Activated CD4-positive, alpha-beta T cell treated with anti-CD3 and anti-CD28 coated beads for 36 hours (primary cell): ENCODE measurements around the gene KCNMA1. TPM values are rescaled to one million over a fixed set of nuclear protein-coding genes. Genes with fewer than 3 reads are reported as not detected.
"Not testable (repeated sequence)": the region's sequence is repeated elsewhere in the genome, so short reads cannot be mapped to it uniquely, and the experiment has no call there.

Experiments
- ATAC-seq: fragments of 200-7000 bp; cut with Tn5 transposase; one replicate; pipeline ENCODE4 v1.10.0; 2021; ENCODE audit warnings: mild to moderate bottlenecking, moderate library complexity
- CTCF ChIA-PET: fragments of 350-600 bp; sonication (Branson Sonifier 250); formaldehyde crosslinking; loops from one replicate; lab custom pipeline; 2021; ENCODE audit warnings: antibody characterized with exemption; lab: Charles Lee
- POLR2A ChIA-PET: fragments of 350-600 bp; sonication (Branson Sonifier 250); formaldehyde crosslinking; loops from one replicate; lab custom pipeline; 2021; ENCODE audit warnings: antibody characterized with exemption, inconsistent platforms; lab: Charles Lee
- DNase-seq: peaks from one replicate; pipeline ENCODE4 v3.0.0-alpha.2; 2020
- H3K27ac Mint-ChIP-seq: one replicate; pipeline ENCODE4 v1.8.0; 2021; ENCODE audit warnings: mixed read lengths
- H3K27me3 Mint-ChIP-seq: one replicate; pipeline ENCODE4 v1.8.0; 2021; ENCODE audit warnings: mixed read lengths
- H3K36me3 Mint-ChIP-seq: one replicate; pipeline ENCODE4 v1.8.0; 2021; ENCODE audit warnings: low read depth, mixed read lengths
- H3K4me1 Mint-ChIP-seq: one replicate; pipeline ENCODE4 v1.8.0; 2021; ENCODE audit warnings: mixed read lengths
- H3K4me3 Mint-ChIP-seq: one replicate; pipeline ENCODE4 v1.8.0; 2021; ENCODE audit warnings: mild to moderate bottlenecking, moderate library complexity, mixed read lengths
- H3K9me3 Mint-ChIP-seq: one replicate; pipeline ENCODE4 v1.8.0; 2021; ENCODE audit warnings: low read depth, mixed read lengths
- intact Hi-C, 2 experiments: fragments of 100-400 bp; cut with DNase I in 1 of 2; cut with micrococcal nuclease in 1 of 2; formaldehyde crosslinking; loops; one replicate each; pipeline versions ENCODE4 v1.14.2 to v1.15.1; 2022 to 2024; cut with DNase I, micrococcal nuclease
- total RNA-seq, 2 experiments: library from RNA; stranded (reverse); gene quantifications; one replicate each; pipeline ENCODE4 v1.2.3, GENCODE V29; 2021

Gene KCNMA1
- total RNA-seq, 2 experiments from 2014 or later: 0.18 TPM; not detected in 1

DNA sequence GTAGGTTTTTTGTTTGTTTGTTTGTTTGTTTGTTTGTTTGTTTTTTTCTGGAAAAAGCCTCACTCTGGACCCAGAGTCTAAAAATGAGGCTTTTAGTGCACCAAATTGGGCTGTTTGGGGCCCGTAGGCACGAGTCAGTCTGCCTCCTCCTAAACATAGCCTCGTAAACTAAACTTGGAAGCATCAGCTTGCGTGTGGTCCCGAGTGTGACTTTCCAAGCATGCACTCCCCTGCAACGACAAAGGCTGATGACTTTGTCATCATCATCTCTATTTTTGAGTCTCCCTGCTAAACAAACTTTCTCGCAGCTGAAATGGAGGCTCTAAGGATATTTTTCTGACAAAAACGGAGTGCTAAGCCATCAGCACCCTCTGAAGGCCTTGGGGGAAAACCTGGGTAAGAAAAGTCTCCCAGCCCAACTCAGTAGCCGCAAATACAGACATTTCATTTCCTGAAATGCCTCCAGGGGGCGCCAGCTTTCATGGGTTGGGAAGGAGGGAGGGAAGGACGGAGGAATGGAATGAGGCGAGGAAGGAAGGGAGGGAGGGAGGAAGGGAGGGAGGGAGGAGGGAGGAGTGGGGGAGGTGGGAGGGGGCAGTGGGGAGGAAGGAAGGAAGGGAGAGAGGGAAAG is 245.9 kb downstream of the KCNMA1 start:
- ChIA-PET POLR2A (no interaction called here), CTCF (interaction anchor here (0.7 kb wide), 1 partner anchor 255 kb away, joined by 3 read pairs; no protein-coding TSS in a partner anchor)

DNA sequence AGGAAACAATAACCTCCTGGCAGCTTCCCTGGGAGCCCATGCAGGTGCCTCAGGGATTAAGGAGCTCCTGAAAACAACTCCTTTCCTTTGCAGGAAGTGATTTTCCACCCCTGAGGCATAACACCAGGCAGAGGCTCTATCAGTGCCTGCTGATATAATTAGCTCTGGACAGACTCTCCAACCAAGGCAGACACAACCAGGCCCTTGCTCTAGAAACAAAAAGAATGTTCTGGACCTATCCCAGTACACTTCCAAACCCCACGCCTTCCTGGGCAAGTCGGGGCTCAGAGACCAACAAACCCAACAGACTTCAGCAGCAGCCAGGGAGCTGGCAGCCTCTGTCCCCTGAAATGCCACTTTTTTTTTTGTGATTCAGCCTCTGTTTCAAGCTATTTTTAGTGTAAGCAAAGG is 247.1 kb downstream of the KCNMA1 start:
- no peak for ATAC-seq
- POLR2A ChIA-PET: no interaction called here
- CTCF ChIA-PET: no interaction called here
- H3K27ac Mint-ChIP-seq: no peak overlapping the region
- peaks cover 8% of the 10 kb centered on the region for H3K27me3 Mint-ChIP-seq
- H3K4me1 Mint-ChIP-seq: peaks cover 5% of the 10 kb centered on the region
- intact Hi-C loops: loop anchor here in 1 of 2 experiments (10.0 kb wide), 1 partner anchor 216 kb away; no protein-coding TSS in a partner anchor
- no peak for DNase-seq
- no peaks in the 10 kb centered on the region for H3K9me3 Mint-ChIP-seq
- H3K36me3 Mint-ChIP-seq: no peaks in the 10 kb centered on the region
- H3K4me3 Mint-ChIP-seq: no peak overlapping the region

More for the DNA sequence above, 245.9 kb downstream of the KCNMA1 start:
- DNase-seq (peak; percentile 60), ATAC-seq (no peak)
- no peaks in the 10 kb centered on the region for H3K36me3 Mint-ChIP-seq
- H3K9me3 Mint-ChIP-seq: no peaks in the 10 kb centered on the region
- peaks cover 3% of the 10 kb centered on the region for H3K4me1 Mint-ChIP-seq
- no peak overlapping the region for H3K4me3 Mint-ChIP-seq
- H3K27ac Mint-ChIP-seq: no peak overlapping the region
- intact Hi-C loops: loop anchor here (1.0 to 10.0 kb wide), 3 partner anchors 217 to 251 kb away; no protein-coding TSS in a partner anchor
- H3K27me3 Mint-ChIP-seq: peaks cover 3% of the 10 kb centered on the region

DNA sequence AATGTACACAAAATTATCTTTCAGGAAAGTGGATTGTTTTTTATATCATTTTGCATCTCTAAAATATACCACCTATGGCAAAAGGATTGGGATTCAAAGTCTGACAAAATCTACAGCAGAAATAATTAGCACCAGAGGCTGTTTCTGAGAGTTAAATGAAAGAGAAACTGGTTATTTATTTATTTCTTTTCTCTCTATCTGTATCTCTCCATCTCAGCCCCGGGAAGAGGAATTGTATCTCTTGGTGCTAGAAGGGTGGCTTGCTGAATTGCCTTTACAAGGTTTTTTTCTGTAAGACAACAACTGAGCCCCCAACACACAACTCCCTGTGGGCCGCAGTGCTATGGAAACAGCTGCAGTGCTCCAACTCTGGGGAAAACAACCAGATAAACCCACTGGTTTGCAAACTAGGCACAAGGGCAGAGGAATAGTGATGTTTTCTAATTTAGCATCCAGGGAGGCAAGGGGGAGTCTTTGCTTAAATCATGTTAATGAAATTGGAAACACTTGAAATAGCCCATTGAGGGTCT is 249.0 kb downstream of the KCNMA1 start:
- DNase-seq: no peak
- Mint-ChIP-seq H3K9me3 (no peaks in the 10 kb centered on the region), H3K36me3 (no peaks in the 10 kb centered on the region), H3K4me3 (no peak overlapping the region), H3K27ac (no peak overlapping the region), H3K27me3 (peaks cover 10% of the 10 kb centered on the region), H3K4me1 (peaks cover 5% of the 10 kb centered on the region)
- CTCF ChIA-PET: interaction anchor here (0.6 kb wide), 1 partner anchor 1038 kb away, joined by 3 read pairs; no protein-coding TSS in a partner anchor
- POLR2A ChIA-PET: no interaction called here
- no peak for ATAC-seq
- intact Hi-C loops: no loop called here

DNA sequence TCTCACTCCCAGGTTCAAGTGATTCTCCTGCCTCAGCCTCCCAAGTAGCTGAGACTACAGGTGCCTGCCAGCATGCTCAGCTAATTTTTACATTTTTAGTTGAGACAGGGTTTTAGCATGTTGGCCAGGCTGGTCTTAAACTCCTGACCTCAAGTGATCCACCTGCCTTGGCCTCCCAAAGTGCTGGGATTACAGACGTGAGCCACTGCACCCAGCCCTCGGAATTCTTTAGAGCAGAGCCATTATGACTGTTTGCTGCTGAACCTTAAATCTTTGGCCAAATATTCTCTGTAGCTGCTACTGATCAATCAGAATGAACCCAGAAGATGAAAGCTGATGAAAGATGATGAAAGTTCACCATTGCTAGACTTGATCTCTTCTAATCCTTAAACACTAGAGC is 249.9 kb downstream of the KCNMA1 start:
- DNase-seq, POLR2A ChIA-PET, H3K36me3 Mint-ChIP-seq, H3K27me3 Mint-ChIP-seq, H3K27ac Mint-ChIP-seq, ATAC-seq, CTCF ChIA-PET, H3K9me3 Mint-ChIP-seq, intact Hi-C loops, H3K4me1 Mint-ChIP-seq, H3K4me3 Mint-ChIP-seq: not testable (repeated sequence)

DNA sequence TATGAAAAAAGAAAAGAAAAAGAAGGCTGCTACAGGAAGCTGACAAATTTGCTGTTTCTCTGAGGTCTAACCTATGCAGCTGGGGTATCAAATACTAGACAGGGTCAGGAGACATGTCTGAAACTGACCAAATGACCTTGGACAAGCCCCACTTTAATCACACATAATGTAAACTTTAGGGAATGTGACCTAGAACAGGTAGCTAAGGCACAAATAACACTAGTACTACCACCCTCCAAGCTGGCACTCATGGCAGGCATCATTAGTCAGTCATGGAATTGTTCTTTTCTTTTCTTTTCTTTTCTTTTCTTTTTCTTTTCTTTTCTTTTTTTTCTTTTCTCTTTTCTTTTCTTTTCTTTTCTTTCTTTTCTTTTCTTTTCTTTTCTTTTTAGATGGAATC is 250.4 kb downstream of the KCNMA1 start:
- no peak overlapping the region for H3K27ac Mint-ChIP-seq
- ATAC-seq: no peak
- no peak overlapping the region for H3K4me3 Mint-ChIP-seq
- H3K27me3 Mint-ChIP-seq: peaks cover 10% of the 10 kb centered on the region
- no peak for DNase-seq
- no peaks in the 10 kb centered on the region for H3K9me3 Mint-ChIP-seq
- ChIA-PET CTCF (no interaction called here), POLR2A (no interaction called here)
- H3K36me3 Mint-ChIP-seq: no peaks in the 10 kb centered on the region
- peaks cover 5% of the 10 kb centered on the region for H3K4me1 Mint-ChIP-seq
- intact Hi-C loops: no loop called here

DNA sequence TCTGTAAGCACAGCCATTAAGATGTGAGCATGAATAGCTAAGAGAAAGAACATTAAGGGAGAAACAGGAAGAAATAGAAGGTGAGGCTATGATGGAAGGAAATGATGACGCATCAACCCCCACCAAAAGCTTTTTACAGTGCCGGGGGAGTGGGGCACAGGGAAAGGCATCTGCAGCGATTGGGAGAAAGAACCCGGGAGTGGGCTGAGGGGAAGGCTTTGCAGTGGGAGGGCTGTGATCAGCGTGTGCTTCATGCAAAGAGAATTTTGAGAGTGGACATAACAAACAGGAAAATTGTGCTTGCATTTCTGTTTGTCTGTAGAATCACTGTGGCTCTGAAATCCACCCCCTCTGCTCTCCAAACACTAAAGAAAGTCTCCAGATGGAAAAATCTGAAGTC is 250.8 kb downstream of the KCNMA1 start:
- Mint-ChIP-seq H3K27ac (no peak overlapping the region), H3K9me3 (no peaks in the 10 kb centered on the region), H3K4me3 (no peak overlapping the region), H3K27me3 (peaks cover 10% of the 10 kb centered on the region), H3K4me1 (peaks cover 5% of the 10 kb centered on the region), H3K36me3 (no peaks in the 10 kb centered on the region)
- ChIA-PET CTCF (no interaction called here), POLR2A (no interaction called here)
- ATAC-seq (no peak), DNase-seq (no peak)
- intact Hi-C loops: no loop called here

DNA sequence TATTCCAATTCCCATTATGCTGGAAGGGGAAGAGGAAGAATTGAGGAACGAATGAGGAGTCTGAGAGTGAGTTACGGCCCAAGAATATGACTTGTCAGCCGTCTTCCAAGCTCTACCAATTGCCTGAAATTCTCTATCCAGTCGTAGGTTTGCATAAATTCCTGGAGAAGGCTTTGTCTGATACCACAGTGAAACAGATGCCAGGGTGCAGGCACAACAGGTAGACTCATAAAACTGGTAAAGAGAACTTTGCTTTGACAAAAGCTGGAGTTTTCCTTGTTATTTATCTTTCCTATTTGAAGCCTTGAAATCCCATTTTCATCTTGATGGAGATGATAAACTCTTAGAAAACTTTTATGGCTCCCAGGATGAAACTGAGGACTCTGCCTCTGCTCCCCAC is 251.2 kb downstream of the KCNMA1 start:
- no peak overlapping the region for H3K27ac Mint-ChIP-seq
- H3K36me3 Mint-ChIP-seq: no peaks in the 10 kb centered on the region
- peaks cover 10% of the 10 kb centered on the region for H3K27me3 Mint-ChIP-seq
- DNase-seq (no peak), ATAC-seq (no peak)
- intact Hi-C loops: no loop called here
- CTCF ChIA-PET: no interaction called here
- no peaks in the 10 kb centered on the region for H3K9me3 Mint-ChIP-seq
- peaks cover 5% of the 10 kb centered on the region for H3K4me1 Mint-ChIP-seq
- POLR2A ChIA-PET: no interaction called here
- no peak overlapping the region for H3K4me3 Mint-ChIP-seq

DNA sequence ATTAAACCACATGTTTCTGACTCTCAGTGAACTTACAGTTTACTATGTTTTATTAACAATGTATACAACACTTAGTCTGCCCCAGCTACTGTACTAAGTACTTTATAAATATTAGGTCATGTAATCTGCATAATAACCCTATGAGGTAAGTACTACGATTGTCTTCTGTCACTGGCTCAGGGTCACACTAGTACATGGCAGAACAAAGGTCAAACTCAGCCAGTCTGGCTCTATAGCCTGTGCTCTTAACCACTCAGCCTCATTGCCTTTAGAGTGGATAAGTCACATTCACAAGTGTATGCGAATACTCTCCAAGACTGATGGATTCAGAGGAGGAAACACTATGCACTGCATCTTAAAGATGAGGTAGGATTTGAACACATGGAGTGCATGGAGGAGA is 252.3 kb downstream of the KCNMA1 start:
- peaks cover 12% of the 10 kb centered on the region for H3K27me3 Mint-ChIP-seq
- POLR2A ChIA-PET: no interaction called here

DNA sequence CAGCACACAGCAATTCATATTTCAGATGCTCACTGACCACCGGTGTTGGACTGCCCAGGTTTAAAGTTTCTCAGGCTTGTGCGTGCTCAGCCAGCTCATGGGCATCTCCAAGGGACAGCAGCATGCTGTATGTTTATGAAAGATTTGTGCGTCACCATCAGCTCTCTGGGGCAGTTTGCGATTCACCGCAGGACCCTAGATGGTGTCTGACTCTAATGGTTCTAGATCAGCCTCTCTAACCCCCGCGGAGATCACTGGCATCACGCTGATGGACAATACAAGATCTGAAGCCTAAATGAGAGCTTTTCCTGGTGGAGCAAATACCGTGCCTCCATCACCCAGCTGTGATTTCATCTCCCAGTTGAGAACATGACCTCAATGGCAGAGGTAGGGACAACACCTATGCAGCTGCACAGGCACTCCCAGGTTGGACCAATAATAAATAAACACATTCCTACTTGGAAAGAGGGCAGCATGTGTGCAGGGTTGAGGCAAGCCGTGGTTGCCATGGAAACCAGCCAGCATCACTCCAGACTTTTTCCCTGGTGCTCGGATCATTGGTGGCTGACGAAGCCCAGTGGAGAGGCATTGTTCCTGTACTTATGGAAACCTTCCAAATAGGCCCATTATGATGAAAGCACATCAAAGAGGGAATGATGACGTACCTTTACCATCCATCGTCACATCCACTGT is 253.6 kb downstream of the KCNMA1 start:
- Mint-ChIP-seq H3K36me3 (no peaks in the 10 kb centered on the region), H3K9me3 (no peaks in the 10 kb centered on the region), H3K4me3 (no peak overlapping the region), H3K27ac (no peak overlapping the region), H3K27me3 (peaks cover 15% of the 10 kb centered on the region), H3K4me1 (peaks cover 5% of the 10 kb centered on the region)
- DNase-seq (no peak), ATAC-seq (no peak)
- POLR2A ChIA-PET: no interaction called here
- intact Hi-C loops: no loop called here
- CTCF ChIA-PET: interaction anchor here (0.7 kb wide), 1 partner anchor 378 kb away, joined by 3 read pairs; no protein-coding TSS in a partner anchor

More for the DNA sequence above, 252.3 kb downstream of the KCNMA1 start:
- ATAC-seq (no peak), DNase-seq (no peak)
- H3K4me1 Mint-ChIP-seq: peaks cover 5% of the 10 kb centered on the region
- intact Hi-C loops: no loop called here
- H3K36me3 Mint-ChIP-seq: no peaks in the 10 kb centered on the region
- CTCF ChIA-PET: no interaction called here
- no peak overlapping the region for H3K4me3 Mint-ChIP-seq
- no peak overlapping the region for H3K27ac Mint-ChIP-seq
- no peaks in the 10 kb centered on the region for H3K9me3 Mint-ChIP-seq

DNA sequence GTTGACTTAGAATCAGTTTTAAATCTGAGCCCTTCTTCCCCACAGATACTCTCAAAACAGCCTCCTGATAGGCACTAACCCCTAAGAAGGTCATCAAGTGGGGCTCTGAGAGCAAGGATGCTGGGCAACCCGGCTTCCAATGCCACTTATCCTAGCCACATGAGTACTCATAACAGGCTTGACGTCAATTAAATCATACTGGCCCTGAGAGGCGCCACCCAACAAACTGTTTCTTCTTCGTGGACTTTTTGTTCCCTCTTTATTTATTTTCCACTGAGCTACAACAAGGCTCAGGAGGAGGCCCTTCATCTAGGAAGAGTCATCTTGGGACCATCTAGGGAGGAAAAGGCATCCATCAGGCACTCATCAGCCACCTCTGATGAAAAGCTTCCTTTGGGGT is 255.9 kb downstream of the KCNMA1 start:
- CTCF ChIA-PET: interaction anchor here (0.6 kb wide), 1 partner anchor 173 kb away, joined by 3 read pairs; no protein-coding TSS in a partner anchor
- no peak for ATAC-seq

DNA sequence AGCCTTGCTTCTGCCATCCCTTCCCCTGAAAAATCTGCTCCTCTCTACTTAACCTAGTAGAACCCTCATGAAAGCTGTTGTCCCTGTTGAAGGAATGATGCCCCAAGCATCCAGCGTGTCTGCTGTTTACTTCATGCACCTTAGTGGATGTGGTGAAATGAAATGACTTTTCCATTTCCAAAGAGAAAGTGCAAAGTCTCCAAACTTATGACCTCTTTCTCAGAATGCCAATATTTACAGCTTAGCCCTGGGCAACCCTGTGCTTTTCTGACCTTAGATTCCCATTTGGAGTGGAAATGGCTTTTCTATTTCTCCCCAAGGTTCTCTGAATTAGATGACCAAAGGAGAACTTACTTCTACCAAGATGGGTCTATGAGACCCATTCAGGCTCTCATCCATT is 256.9 kb downstream of the KCNMA1 start:
- intact Hi-C loops: no loop called here
- H3K4me3 Mint-ChIP-seq: no peak overlapping the region
- CTCF ChIA-PET: no interaction called here
- no peaks in the 10 kb centered on the region for H3K36me3 Mint-ChIP-seq
- H3K27me3 Mint-ChIP-seq: peaks cover 11% of the 10 kb centered on the region
- ATAC-seq: no peak
- POLR2A ChIA-PET: no interaction called here
- H3K9me3 Mint-ChIP-seq: no peaks in the 10 kb centered on the region
- no peak for DNase-seq
- H3K27ac Mint-ChIP-seq: no peak overlapping the region
- H3K4me1 Mint-ChIP-seq: no peaks in the 10 kb centered on the region

More for the DNA sequence above, 255.9 kb downstream of the KCNMA1 start:
- POLR2A ChIA-PET: no interaction called here
- H3K4me3 Mint-ChIP-seq: no peak overlapping the region
- DNase-seq: no peak
- no peaks in the 10 kb centered on the region for H3K36me3 Mint-ChIP-seq
- peaks cover 2% of the 10 kb centered on the region for H3K4me1 Mint-ChIP-seq
- peaks cover 13% of the 10 kb centered on the region for H3K27me3 Mint-ChIP-seq
- no peak overlapping the region for H3K27ac Mint-ChIP-seq
- intact Hi-C loops: no loop called here
- H3K9me3 Mint-ChIP-seq: no peaks in the 10 kb centered on the region

DNA sequence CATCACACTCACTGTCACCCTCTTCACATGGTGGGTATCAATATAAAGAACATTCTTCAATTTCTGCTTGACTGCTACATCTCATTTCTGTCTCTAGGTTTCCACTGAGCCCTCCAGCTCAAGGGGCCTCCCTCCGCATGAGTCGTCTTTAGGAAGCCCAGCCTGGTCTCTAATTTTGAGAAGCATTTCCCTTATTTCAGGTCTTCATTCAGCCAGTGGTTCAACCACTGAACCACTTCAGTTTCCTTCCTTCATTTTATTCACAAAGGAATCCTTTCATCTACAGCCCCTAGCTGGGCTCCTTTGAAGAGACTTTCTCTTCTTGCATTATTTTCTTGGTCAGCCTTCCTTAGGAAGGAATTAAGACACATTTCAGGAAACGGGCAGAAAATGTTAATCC is 257.4 kb downstream of the KCNMA1 start:
- DNase-seq (no peak), ATAC-seq (no peak)
- intact Hi-C loops: no loop called here
- no peaks in the 10 kb centered on the region for H3K36me3 Mint-ChIP-seq
- H3K27ac Mint-ChIP-seq: no peak overlapping the region
- H3K27me3 Mint-ChIP-seq: peaks cover 7% of the 10 kb centered on the region
- ChIA-PET CTCF (no interaction called here), POLR2A (no interaction called here)
- no peaks in the 10 kb centered on the region for H3K4me1 Mint-ChIP-seq
- no peaks in the 10 kb centered on the region for H3K9me3 Mint-ChIP-seq
- H3K4me3 Mint-ChIP-seq: no peak overlapping the region
